Ishikawa (cell line): ENCODE measurements around the gene CCP110.

Source experiments
- CEBPB ChIP-seq: IDR thresholded peaks from 2 replicates; pipeline ENCODE4 v1.6.1; 2012
- CREB1 ChIP-seq: IDR thresholded peaks from 2 replicates; pipeline ENCODE4 v1.6.1; 2012; ENCODE audit warnings: low read depth
- EGR1 ChIP-seq: IDR thresholded peaks from 2 replicates; pipeline ENCODE4 v1.6.1; 2012
- EP300 ChIP-seq: IDR thresholded peaks from 2 replicates; pipeline ENCODE4 v1.6.1; 2012; ENCODE audit warnings: borderline replicate concordance
- MAX ChIP-seq: IDR thresholded peaks from 2 replicates; pipeline ENCODE4 v1.6.1; 2012
- REST ChIP-seq: IDR thresholded peaks from 2 replicates; pipeline ENCODE4 v1.6.1; 2012; ENCODE audit warnings: low read depth, mild to moderate bottlenecking
- TAF1 ChIP-seq: IDR thresholded peaks from 2 replicates; pipeline ENCODE4 v1.6.1; 2012; ENCODE audit warnings: low read depth, mild to moderate bottlenecking
- TCF12 ChIP-seq: IDR thresholded peaks from 2 replicates; pipeline ENCODE4 v1.6.1; 2012; ENCODE audit warnings: low read depth
- TEAD4 ChIP-seq: IDR thresholded peaks from 2 replicates; pipeline ENCODE4 v1.6.1; 2012
- YY1 ChIP-seq: IDR thresholded peaks from 2 replicates; pipeline ENCODE4 v1.6.1; 2012; ENCODE audit warnings: low read depth
- ZBTB7A ChIP-seq: IDR thresholded peaks from 2 replicates; pipeline ENCODE4 v1.6.1; 2012; ENCODE audit warnings: low read depth

- no peak for TF ChIP-seq CREB1
- no peak for TF ChIP-seq MAX
- TF ChIP-seq CEBPB: no peak
- no peak for TF ChIP-seq ZBTB7A
- no peak for TF ChIP-seq YY1
- TF ChIP-seq TEAD4: no peak
- no peak for TF ChIP-seq TAF1
- TF ChIP-seq REST: no peak
- TF ChIP-seq EGR1: no peak
- no peak for TF ChIP-seq TCF12
- no peak for TF ChIP-seq EP300
These were observed 1.6 kb downstream of the CCP110 start for GRCh38 chr16:19525385-19525723.
